ENCODE data around the gene THEMIS. TPM values are rescaled to one million over a fixed set of nuclear protein-coding genes. Genes with fewer than 3 reads are reported as not detected.
"Not testable (repeated sequence)": the region's sequence is repeated elsewhere in the genome, so short reads cannot be mapped to it uniquely, and the experiment has no call there.

THEMIS gene
- total RNA-seq, 3 donors from 2014 or later, result 0.96 to 2.6 (median 1.3) TPM

GRCh38 chr6:127886603-127887002 is 14.3 kb downstream of the THEMIS start:
- H3K4me3 ChIP-seq, result no peak overlapping the region
- intact Hi-C loops (cut with DNase I; ENCODE audit: low total_unique reads), result no loop called here
- DNase-seq (ENCODE audit: low spot score in 2 of 2), result no peak
- H3K4me1 ChIP-seq, result no peaks in the 10 kb centered on the region
- no peaks in the 10 kb centered on the region for H3K36me3 ChIP-seq
- no peak for TF ChIP-seq POLR2AphosphoS5 (IDR thresholded peaks at IDR 0.05)
- no peak for TF ChIP-seq POLR2A (IDR thresholded peaks at IDR 0.05)
- TF ChIP-seq CTCF (IDR thresholded peaks at IDR 0.05), result no peak
- no peaks in the 10 kb centered on the region for H3K9me3 ChIP-seq
- no peak overlapping the region for H3K27ac ChIP-seq
- H3K27me3 ChIP-seq, result no peaks in the 10 kb centered on the region

- TF ChIP-seq POLR2A (IDR thresholded peaks at IDR 0.05) (no peak), CTCF (IDR thresholded peaks at IDR 0.05) (no peak)
- Histone ChIP-seq H3K36me3 (no peaks in the 10 kb centered on the region), H3K9me3 (no peaks in the 10 kb centered on the region), H3K4me1 (no peaks in the 10 kb centered on the region), H3K27ac (no peak overlapping the region), H3K4me3 (no peak overlapping the region), H3K27me3 (no peaks in the 10 kb centered on the region)
- DNase-seq (ENCODE audit: low spot score in 2 of 2), result no peak
- intact Hi-C loops (cut with DNase I; ENCODE audit: low total_unique reads), result no loop called here
Observed at GRCh38 chr6:127884134-127884533, 16.7 kb downstream of the THEMIS start.

GRCh38 chr6:127881949-127882348 is 18.9 kb downstream of the THEMIS start:
- H3K27me3 ChIP-seq; H3K27ac ChIP-seq; H3K4me1 ChIP-seq; H3K9me3 ChIP-seq; H3K4me3 ChIP-seq; H3K36me3 ChIP-seq; DNase-seq (ENCODE audit: low spot score in 2 of 2); intact Hi-C loops (cut with DNase I; ENCODE audit: low total_unique reads): not testable (repeated sequence)

GRCh38 chr6:127880429-127880828 is 20.4 kb downstream of the THEMIS start:
- DNase-seq (ENCODE audit: low spot score in 2 of 2), result no peak
- H3K4me3 ChIP-seq, result no peak overlapping the region
- H3K36me3 ChIP-seq, result no peaks in the 10 kb centered on the region
- TF ChIP-seq CTCF (IDR thresholded peaks at IDR 0.05) (no peak), POLR2AphosphoS5 (IDR thresholded peaks at IDR 0.05) (no peak), POLR2A (IDR thresholded peaks at IDR 0.05) (no peak)
- H3K27me3 ChIP-seq, result no peaks in the 10 kb centered on the region
- no peaks in the 10 kb centered on the region for H3K9me3 ChIP-seq
- H3K27ac ChIP-seq, result no peak overlapping the region
- intact Hi-C loops (cut with DNase I; ENCODE audit: low total_unique reads), result no loop called here
- H3K4me1 ChIP-seq, result no peaks in the 10 kb centered on the region

DNA sequence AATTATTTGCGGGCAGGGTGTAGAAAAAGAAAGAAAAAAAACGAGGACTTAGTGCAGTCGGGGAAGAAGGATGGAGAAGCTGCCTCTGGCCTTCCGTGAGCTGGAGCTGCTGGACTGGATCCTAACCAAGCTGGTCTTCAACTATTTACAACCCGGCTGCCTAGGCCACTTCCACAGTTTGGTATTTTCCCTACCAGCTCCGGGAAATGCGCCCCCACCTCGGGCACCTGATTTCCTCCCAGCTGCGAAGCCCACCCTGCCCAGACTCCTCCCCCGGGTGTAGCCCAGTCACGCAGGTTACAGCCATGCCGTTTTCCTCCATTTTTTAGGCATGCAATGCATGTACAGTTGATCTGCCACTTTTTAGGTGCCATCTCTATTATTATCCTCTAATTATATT is 21.2 kb downstream of the THEMIS start:
- intact Hi-C loops (cut with DNase I; ENCODE audit: low total_unique reads), result no loop called here
- H3K27ac ChIP-seq, result no peak overlapping the region
- H3K9me3 ChIP-seq, result no peaks in the 10 kb centered on the region
- no peak for DNase-seq (ENCODE audit: low spot score in 2 of 2)
- H3K4me3 ChIP-seq, result no peak overlapping the region
- H3K36me3 ChIP-seq, result no peaks in the 10 kb centered on the region
- H3K27me3 ChIP-seq, result no peaks in the 10 kb centered on the region
- H3K4me1 ChIP-seq, result no peaks in the 10 kb centered on the region
- TF ChIP-seq POLR2A (IDR thresholded peaks at IDR 0.05), result no peak
- no peak for TF ChIP-seq CTCF (IDR thresholded peaks at IDR 0.05)
- no peak for TF ChIP-seq POLR2AphosphoS5 (IDR thresholded peaks at IDR 0.05)

DNA sequence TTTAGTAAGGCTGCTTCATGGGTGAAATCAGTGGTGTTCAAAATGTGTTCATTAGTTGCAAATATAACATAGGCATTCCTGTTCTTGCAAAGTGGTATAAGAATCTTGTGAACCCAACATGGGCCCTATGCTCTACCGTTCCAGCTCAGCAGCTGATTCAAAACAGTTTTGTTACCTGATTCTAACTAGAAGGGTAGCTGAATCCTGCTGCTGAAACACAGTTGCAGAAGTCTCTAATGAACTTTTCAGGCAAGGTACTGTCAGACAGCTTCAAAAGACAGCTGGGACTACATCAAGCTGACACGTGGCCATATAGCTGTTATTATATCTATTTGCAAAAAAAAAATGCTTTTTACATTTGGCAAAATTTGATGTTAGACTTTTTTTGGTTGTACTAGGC is 22.7 kb downstream of the THEMIS start:
- intact Hi-C loops (cut with DNase I; ENCODE audit: low total_unique reads), result no loop called here
- H3K4me1 ChIP-seq, result no peaks in the 10 kb centered on the region
- no peak overlapping the region for H3K4me3 ChIP-seq
- no peaks in the 10 kb centered on the region for H3K36me3 ChIP-seq
- no peak for TF ChIP-seq POLR2AphosphoS5 (IDR thresholded peaks at IDR 0.05)
- TF ChIP-seq POLR2A (IDR thresholded peaks at IDR 0.05), result no peak
- no peak for TF ChIP-seq CTCF (IDR thresholded peaks at IDR 0.05)
- no peaks in the 10 kb centered on the region for H3K27me3 ChIP-seq
- no peak overlapping the region for H3K27ac ChIP-seq
- no peak for DNase-seq (ENCODE audit: low spot score in 2 of 2)
- H3K9me3 ChIP-seq, result no peaks in the 10 kb centered on the region
